Gastroesophageal sphincter (tissue), 3 donors: ENCODE results near the gene ZFHX3.

Experiments used
- POLR2AphosphoS5 ChIP-seq: sonication (generic); formaldehyde crosslinking; IDR thresholded peaks from one replicate; pipeline ENCODE4 v1.6.1; 2017; ENCODE audit warnings: antibody characterized with exemption
- TF ChIP-seq, protein P1 (sequence below), 4 experiments: fragments of 200-600 bp in 2 of 4; fragments of 450-650 bp in 2 of 4; sonication (generic) in 1 of 4; IDR thresholded peaks; one replicate each; pipeline ENCODE4 v1.5.1; 2017 to 2019; ENCODE audit warnings: antibody characterized with exemption in 4 of 4, mild to moderate bottlenecking in 2 of 4, moderate library complexity in 2 of 4

DNA sequence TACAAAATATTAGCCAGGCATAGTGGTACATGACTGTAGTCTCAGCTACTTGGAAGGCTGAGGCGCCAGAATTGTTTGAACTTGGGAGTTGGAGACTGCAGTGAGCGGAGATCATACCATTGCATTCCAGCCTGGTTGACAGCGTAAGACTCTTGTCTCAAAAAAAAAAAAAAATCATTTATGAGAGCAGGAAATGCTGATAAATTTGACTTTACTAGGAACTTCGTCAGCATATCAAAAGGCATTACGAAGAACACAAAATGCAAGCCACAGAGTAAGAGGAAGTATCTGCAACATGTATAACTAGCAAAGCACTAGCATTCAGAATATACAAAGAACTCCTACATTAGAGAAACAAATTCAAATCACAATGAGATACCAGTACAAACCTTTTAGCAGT lies 279.3 kb downstream of the ZFHX3 start:
- TF ChIP-seq, protein P1, sequence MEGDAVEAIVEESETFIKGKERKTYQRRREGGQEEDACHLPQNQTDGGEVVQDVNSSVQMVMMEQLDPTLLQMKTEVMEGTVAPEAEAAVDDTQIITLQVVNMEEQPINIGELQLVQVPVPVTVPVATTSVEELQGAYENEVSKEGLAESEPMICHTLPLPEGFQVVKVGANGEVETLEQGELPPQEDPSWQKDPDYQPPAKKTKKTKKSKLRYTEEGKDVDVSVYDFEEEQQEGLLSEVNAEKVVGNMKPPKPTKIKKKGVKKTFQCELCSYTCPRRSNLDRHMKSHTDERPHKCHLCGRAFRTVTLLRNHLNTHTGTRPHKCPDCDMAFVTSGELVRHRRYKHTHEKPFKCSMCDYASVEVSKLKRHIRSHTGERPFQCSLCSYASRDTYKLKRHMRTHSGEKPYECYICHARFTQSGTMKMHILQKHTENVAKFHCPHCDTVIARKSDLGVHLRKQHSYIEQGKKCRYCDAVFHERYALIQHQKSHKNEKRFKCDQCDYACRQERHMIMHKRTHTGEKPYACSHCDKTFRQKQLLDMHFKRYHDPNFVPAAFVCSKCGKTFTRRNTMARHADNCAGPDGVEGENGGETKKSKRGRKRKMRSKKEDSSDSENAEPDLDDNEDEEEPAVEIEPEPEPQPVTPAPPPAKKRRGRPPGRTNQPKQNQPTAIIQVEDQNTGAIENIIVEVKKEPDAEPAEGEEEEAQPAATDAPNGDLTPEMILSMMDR (IDR thresholded peaks at IDR 0.05) = no peak
- TF ChIP-seq POLR2AphosphoS5 = no peak
